ENCODE measurements around the gene DTNB.

The DTNB gene

GRCh38 chr2:25356088-25356487 lies 317.3 kb downstream of the DTNB start:
- no peak overlapping the region for H3K9ac ChIP-seq (ENCODE audit: low read depth, low read length)
- no peak overlapping the region for H3K4me3 ChIP-seq (ENCODE audit: low read depth, low read length)

GRCh38 chr2:25355270-25355669 lies 318.1 kb downstream of the DTNB start:
- H3K9ac ChIP-seq (ENCODE audit: low read depth, low read length): no peak overlapping the region
- H3K4me3 ChIP-seq (ENCODE audit: low read depth, low read length): no peak overlapping the region
- no peaks in the 10 kb centered on the region for H3K4me1 ChIP-seq (ENCODE audit: control insufficient read depth, insufficient read depth, low read length)
- no peaks in the 10 kb centered on the region for H3K36me3 ChIP-seq (ENCODE audit: control insufficient read depth, insufficient read depth, low read length)
- H3K27me3 ChIP-seq (ENCODE audit: control insufficient read depth, insufficient read depth, low read length): no peaks in the 10 kb centered on the region
- no peak overlapping the region for H3K27ac ChIP-seq (ENCODE audit: low read depth, low read length)
- no peaks in the 10 kb centered on the region for H3K9me3 ChIP-seq (ENCODE audit: control insufficient read depth, insufficient read depth, low read length)

More at GRCh38 chr2:25356088-25356487, 317.3 kb downstream of the DTNB start:
- no peaks in the 10 kb centered on the region for H3K36me3 ChIP-seq (ENCODE audit: control insufficient read depth, insufficient read depth, low read length)
- no peaks in the 10 kb centered on the region for H3K4me1 ChIP-seq (ENCODE audit: control insufficient read depth, insufficient read depth, low read length)
- H3K27ac ChIP-seq (ENCODE audit: low read depth, low read length): no peak overlapping the region
- H3K9me3 ChIP-seq (ENCODE audit: control insufficient read depth, insufficient read depth, low read length): no peaks in the 10 kb centered on the region
- H3K27me3 ChIP-seq (ENCODE audit: control insufficient read depth, insufficient read depth, low read length): peaks cover 1% of the 10 kb centered on the region

- no peak overlapping the region for H3K4me3 ChIP-seq (ENCODE audit: low read depth, low read length)
- H3K9me3 ChIP-seq (ENCODE audit: control insufficient read depth, insufficient read depth, low read length): no peaks in the 10 kb centered on the region
- H3K36me3 ChIP-seq (ENCODE audit: control insufficient read depth, insufficient read depth, low read length): no peaks in the 10 kb centered on the region
- no peaks in the 10 kb centered on the region for H3K27me3 ChIP-seq (ENCODE audit: control insufficient read depth, insufficient read depth, low read length)
- no peaks in the 10 kb centered on the region for H3K4me1 ChIP-seq (ENCODE audit: control insufficient read depth, insufficient read depth, low read length)
- H3K9ac ChIP-seq (ENCODE audit: low read depth, low read length): no peak overlapping the region
- no peak overlapping the region for H3K27ac ChIP-seq (ENCODE audit: low read depth, low read length)
Observed at GRCh38 chr2:25354116-25354515, 319.3 kb downstream of the DTNB start.

- Histone ChIP-seq H3K9me3 (ENCODE audit: control insufficient read depth, insufficient read depth, low read length) (no peaks in the 10 kb centered on the region), H3K27me3 (ENCODE audit: control insufficient read depth, insufficient read depth, low read length) (peaks cover 12% of the 10 kb centered on the region), H3K4me3 (ENCODE audit: low read depth, low read length) (no peak overlapping the region), H3K36me3 (ENCODE audit: control insufficient read depth, insufficient read depth, low read length) (no peaks in the 10 kb centered on the region), H3K27ac (ENCODE audit: low read depth, low read length) (no peak overlapping the region), H3K4me1 (ENCODE audit: control insufficient read depth, insufficient read depth, low read length) (no peaks in the 10 kb centered on the region), H3K9ac (ENCODE audit: low read depth, low read length) (no peak overlapping the region)
Observed at GRCh38 chr2:25349397-25349796, 324.0 kb downstream of the DTNB start.

- Histone ChIP-seq H3K4me1 (ENCODE audit: control insufficient read depth, insufficient read depth, low read length) (no peaks in the 10 kb centered on the region), H3K4me3 (ENCODE audit: low read depth, low read length) (no peak overlapping the region), H3K27ac (ENCODE audit: low read depth, low read length) (no peak overlapping the region), H3K9me3 (ENCODE audit: control insufficient read depth, insufficient read depth, low read length) (no peaks in the 10 kb centered on the region), H3K9ac (ENCODE audit: low read depth, low read length) (no peak overlapping the region), H3K27me3 (ENCODE audit: control insufficient read depth, insufficient read depth, low read length) (peaks cover 22% of the 10 kb centered on the region), H3K36me3 (ENCODE audit: control insufficient read depth, insufficient read depth, low read length) (no peaks in the 10 kb centered on the region)
Observed at GRCh38 chr2:25347846-25348245, 325.5 kb downstream of the DTNB start.

DNA sequence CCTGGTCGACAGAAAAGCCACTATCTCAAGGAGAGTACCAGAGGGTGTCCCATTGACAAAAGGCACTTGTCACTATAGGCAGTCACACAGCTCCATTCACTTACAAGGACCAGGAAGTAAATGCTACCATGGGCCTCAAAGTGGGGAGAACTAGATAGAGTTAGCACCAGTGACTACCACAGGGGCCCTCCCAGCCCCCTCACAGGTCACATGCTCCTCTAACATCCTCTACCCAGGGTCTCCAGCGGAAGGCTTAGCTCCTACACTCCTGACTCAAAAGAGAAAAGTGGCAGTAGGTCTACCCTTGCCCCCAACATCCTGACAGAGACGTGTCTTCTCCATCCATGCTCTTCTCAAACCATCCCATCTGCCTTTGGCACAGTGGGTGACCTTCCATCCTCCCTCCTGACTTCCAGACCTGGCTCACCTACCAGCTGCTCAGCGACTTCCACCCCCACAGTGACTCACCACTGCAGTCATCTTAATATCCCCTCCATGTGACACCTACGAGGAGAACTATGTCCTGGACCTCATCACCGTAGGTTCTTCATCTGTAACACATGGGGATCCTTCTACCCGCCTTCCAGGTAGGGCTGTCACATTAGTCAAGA lies 326.1 kb downstream of the DTNB start:
- H3K4me1 ChIP-seq (ENCODE audit: control insufficient read depth, insufficient read depth, low read length): peaks cover 3% of the 10 kb centered on the region; the same call in 1 of the 2 replicates
- peaks cover 24% of the 10 kb centered on the region for H3K27me3 ChIP-seq (ENCODE audit: control insufficient read depth, insufficient read depth, low read length)
- H3K27ac ChIP-seq (ENCODE audit: low read depth, low read length): no peak overlapping the region
- no peaks in the 10 kb centered on the region for H3K36me3 ChIP-seq (ENCODE audit: control insufficient read depth, insufficient read depth, low read length)
- H3K9me3 ChIP-seq (ENCODE audit: control insufficient read depth, insufficient read depth, low read length): no peaks in the 10 kb centered on the region
- H3K9ac ChIP-seq (ENCODE audit: low read depth, low read length): no peak overlapping the region
- no peak overlapping the region for H3K4me3 ChIP-seq (ENCODE audit: low read depth, low read length)

DNA sequence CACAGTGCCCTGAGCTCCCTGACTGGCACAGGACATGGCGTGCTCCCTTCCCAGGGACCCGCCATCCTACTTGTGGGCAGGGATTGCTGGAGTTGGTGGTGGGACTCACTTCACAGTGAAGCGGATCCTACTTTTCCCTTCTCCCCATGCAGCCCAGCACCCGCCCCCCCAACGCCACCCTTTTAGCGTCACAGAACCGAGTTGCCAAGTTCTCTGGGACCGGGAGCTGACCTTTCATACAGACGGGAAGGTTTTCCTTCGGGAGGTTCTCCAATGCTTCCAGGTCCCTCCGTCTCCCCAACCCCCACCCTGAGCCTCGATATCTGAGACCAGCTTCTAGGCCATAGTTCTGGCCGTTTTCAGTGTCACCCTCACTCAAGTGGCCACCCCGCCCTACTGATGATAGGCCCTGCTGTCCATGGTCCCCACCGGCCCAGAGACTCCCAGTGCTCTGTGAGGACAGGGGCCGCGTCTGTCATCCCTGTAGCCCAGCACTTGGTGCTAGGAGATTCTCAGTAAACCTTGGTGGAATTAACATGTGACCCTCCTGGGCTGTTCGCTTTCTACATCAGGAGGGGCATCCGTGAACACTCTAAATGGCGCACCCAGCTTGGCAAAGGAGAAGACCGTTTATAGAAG lies 330.1 kb downstream of the DTNB start:
- no peak overlapping the region for H3K4me3 ChIP-seq (ENCODE audit: low read depth, low read length)
- H3K27ac ChIP-seq (ENCODE audit: low read depth, low read length): no peak overlapping the region
- no peak overlapping the region for H3K9ac ChIP-seq (ENCODE audit: low read depth, low read length)
- H3K9me3 ChIP-seq (ENCODE audit: control insufficient read depth, insufficient read depth, low read length): no peaks in the 10 kb centered on the region
- H3K4me1 ChIP-seq (ENCODE audit: control insufficient read depth, insufficient read depth, low read length): peaks cover 7% of the 10 kb centered on the region; the same call in 1 of the 2 replicates
- no peaks in the 10 kb centered on the region for H3K36me3 ChIP-seq (ENCODE audit: control insufficient read depth, insufficient read depth, low read length)
- peaks cover 24% of the 10 kb centered on the region for H3K27me3 ChIP-seq (ENCODE audit: control insufficient read depth, insufficient read depth, low read length)

- Histone ChIP-seq H3K9ac (ENCODE audit: low read depth, low read length) (no peak overlapping the region), H3K27ac (ENCODE audit: low read depth, low read length) (no peak overlapping the region), H3K4me3 (ENCODE audit: low read depth, low read length) (peak overlapping the region; percentile 61), H3K36me3 (ENCODE audit: control insufficient read depth, insufficient read depth, low read length) (no peaks in the 10 kb centered on the region), H3K9me3 (ENCODE audit: control insufficient read depth, insufficient read depth, low read length) (no peaks in the 10 kb centered on the region), H3K27me3 (ENCODE audit: control insufficient read depth, insufficient read depth, low read length) (peaks cover 22% of the 10 kb centered on the region), H3K4me1 (ENCODE audit: control insufficient read depth, insufficient read depth, low read length) (peaks cover 7% of the 10 kb centered on the region; the same call in 1 of the 2 replicates)
Observed at GRCh38 chr2:25342372-25343186, 330.8 kb downstream of the DTNB start.

- no peak within 1 kb of the TSS for H3K27ac ChIP-seq (ENCODE audit: low read depth, low read length)
- H3K9ac ChIP-seq (ENCODE audit: low read depth, low read length): no peak within 1 kb of the TSS
Observed at GRCh38 chr2:25341753-25342371, 331.5 kb downstream of the DTNB start, which contains the start of gene DNMT3A. DNMT3A (minus strand) TSS chr2:25341925; CDS start chr2:25313984, 27,941 bp downstream.

DNA sequence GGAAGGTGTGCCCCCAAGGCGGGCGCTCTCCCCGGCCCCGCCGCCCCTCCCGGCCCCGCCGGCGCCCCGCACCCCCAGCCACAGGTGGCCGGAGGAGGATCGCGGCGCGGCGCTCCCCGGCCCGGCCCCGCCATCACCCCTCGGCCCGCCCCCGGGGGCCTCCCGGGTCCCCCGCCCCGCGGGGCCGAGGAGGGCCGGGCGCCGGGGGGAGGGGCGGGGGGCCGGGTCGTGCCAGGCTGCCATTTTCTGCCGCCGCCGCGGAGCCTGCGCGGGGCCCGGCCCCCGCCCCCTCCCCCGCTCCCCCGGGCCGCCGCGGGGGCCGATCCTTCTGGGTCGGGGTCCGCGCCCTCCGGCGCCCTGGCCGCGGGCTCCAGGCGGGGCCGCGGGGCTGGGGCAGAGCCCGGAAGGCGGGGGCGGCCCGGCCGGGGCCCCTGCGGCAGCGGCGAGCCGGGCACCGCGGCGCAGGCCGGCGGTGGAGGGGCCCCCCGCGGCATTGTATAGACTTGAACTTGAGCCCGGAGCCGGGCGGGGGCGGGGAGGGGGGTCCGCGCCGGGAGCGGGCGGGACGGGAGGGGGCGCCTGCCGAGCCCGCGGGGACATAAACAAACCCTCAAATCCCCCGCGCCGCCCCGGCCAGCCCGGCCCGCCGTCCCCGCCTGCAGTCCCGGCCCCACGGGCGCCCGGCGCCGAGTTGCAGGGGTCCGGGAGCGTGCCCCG lies 332.2 kb downstream of the DTNB start:
- Histone ChIP-seq H3K36me3 (ENCODE audit: control insufficient read depth, insufficient read depth, low read length) (no peaks in the 10 kb centered on the region), H3K4me1 (ENCODE audit: control insufficient read depth, insufficient read depth, low read length) (peaks cover 20% of the 10 kb centered on the region), H3K9me3 (ENCODE audit: control insufficient read depth, insufficient read depth, low read length) (no peaks in the 10 kb centered on the region), H3K27me3 (ENCODE audit: control insufficient read depth, insufficient read depth, low read length) (peaks cover 16% of the 10 kb centered on the region), H3K9ac (ENCODE audit: low read depth, low read length) (no peak overlapping the region), H3K4me3 (ENCODE audit: low read depth, low read length) (peak overlapping the region; percentile 57; the same call in 1 of the 2 replicates), H3K27ac (ENCODE audit: low read depth, low read length) (no peak overlapping the region)

More at GRCh38 chr2:25341753-25342371, 331.5 kb downstream of the DTNB start, which contains the start of gene DNMT3A:
- peaks cover 16% of the 10 kb centered on the region for H3K27me3 ChIP-seq (ENCODE audit: control insufficient read depth, insufficient read depth, low read length)
- H3K9me3 ChIP-seq (ENCODE audit: control insufficient read depth, insufficient read depth, low read length): no peaks in the 10 kb centered on the region
- H3K4me3 ChIP-seq (ENCODE audit: low read depth, low read length): peak within 1 kb of the TSS; percentile 61
- H3K4me1 ChIP-seq (ENCODE audit: control insufficient read depth, insufficient read depth, low read length): peaks cover 13% of the 10 kb centered on the region
- no peaks in the 10 kb centered on the region for H3K36me3 ChIP-seq (ENCODE audit: control insufficient read depth, insufficient read depth, low read length)

Data from HUES48 (cell line).